DND-41 (cell line): ENCODE data around the gene KCNC4.

Source experiments
- ATAC-seq: fragments of 200-7000 bp; cut with Tn5 transposase; 3 replicates; pipeline ENCODE4 v1.9.1; 2021; ENCODE audit warnings: low read depth; ENCODE audit not compliant: insufficient read depth
- DNase-seq: peaks from one replicate; pipeline ENCODE4 v3.0.0-alpha.2; 2020
- H2AFZ ChIP-seq: 2 replicates; pipeline ENCODE4 v1.6.0; 2012; ENCODE audit warnings: low read depth, low read length
- H3K27ac ChIP-seq: 2 replicates; pipeline ENCODE4 v1.5.1; 2012; ENCODE audit warnings: low read length, inconsistent platforms
- H3K27me3 ChIP-seq: fragments of 200-600 bp; sonication (generic); 2 replicates; pipeline ENCODE4 v1.6.0; 2012; ENCODE audit warnings: low read length, mild to moderate bottlenecking, inconsistent platforms; ENCODE audit not compliant: insufficient read depth, poor library complexity
- H3K36me3 ChIP-seq: 2 replicates; pipeline ENCODE4 v1.5.1; 2012; ENCODE audit warnings: low read length, inconsistent platforms; ENCODE audit not compliant: insufficient read depth
- H3K4me1 ChIP-seq: 2 replicates; pipeline ENCODE4 v1.5.1; 2012; ENCODE audit warnings: mild to moderate bottlenecking, low read length; ENCODE audit not compliant: insufficient read depth
- H3K4me2 ChIP-seq: 2 replicates; pipeline ENCODE4 v1.6.0; 2012; ENCODE audit warnings: mild to moderate bottlenecking, moderate library complexity, low read length, inconsistent platforms; ENCODE audit not compliant: insufficient read depth
- H3K4me3 ChIP-seq, 2 experiments: fragments of 200-600 bp in 1 of 2; shearing (Covaris generic) in 1 of 2; 2 replicates each; pipeline ENCODE4 v1.5.1; 2012 to 2016; ENCODE audit warnings: inconsistent platforms in 2 of 2, low read length in 2 of 2, mild to moderate bottlenecking in 2 of 2, low read depth in 1 of 2, moderate library complexity in 1 of 2
- H3K79me2 ChIP-seq: 2 replicates; pipeline ENCODE4 v1.6.0; 2012; ENCODE audit warnings: low read length, inconsistent platforms; ENCODE audit not compliant: insufficient read depth
- H3K9ac ChIP-seq: 2 replicates; pipeline ENCODE4 v1.6.0; 2012; ENCODE audit warnings: low read depth, mild to moderate bottlenecking, inconsistent platforms, low read length, moderate library complexity
- H3K9me3 ChIP-seq: 2 replicates; pipeline ENCODE4 v1.5.1; 2012; ENCODE audit warnings: low read length, moderate library complexity, mild to moderate bottlenecking, inconsistent platforms; ENCODE audit not compliant: insufficient read depth, severe bottlenecking
- H4K20me1 ChIP-seq: 2 replicates; pipeline ENCODE4 v1.6.0; 2012; ENCODE audit warnings: low read length; ENCODE audit not compliant: insufficient read depth
- EZH2 ChIP-seq: IDR thresholded peaks from 3 replicates; pipeline ENCODE4 v1.6.1; 2012; ENCODE audit warnings: borderline replicate concordance, low read depth, mild to moderate bottlenecking, moderate library complexity, low read length, inconsistent platforms; ENCODE audit not compliant: severe bottlenecking
- TF ChIP-seq, protein P1 (sequence below): IDR thresholded peaks from 2 replicates; pipeline ENCODE4 v1.5.1; 2012; ENCODE audit warnings: borderline replicate concordance, low read length, moderate library complexity, mild to moderate bottlenecking; ENCODE audit not compliant: poor library complexity, severe bottlenecking; ENCODE audit errors: extremely low read depth

The KCNC4 gene

GRCh38 chr1:110221119-110221518, 11.0 kb downstream of the KCNC4 start:
- TF ChIP-seq, protein P1, sequence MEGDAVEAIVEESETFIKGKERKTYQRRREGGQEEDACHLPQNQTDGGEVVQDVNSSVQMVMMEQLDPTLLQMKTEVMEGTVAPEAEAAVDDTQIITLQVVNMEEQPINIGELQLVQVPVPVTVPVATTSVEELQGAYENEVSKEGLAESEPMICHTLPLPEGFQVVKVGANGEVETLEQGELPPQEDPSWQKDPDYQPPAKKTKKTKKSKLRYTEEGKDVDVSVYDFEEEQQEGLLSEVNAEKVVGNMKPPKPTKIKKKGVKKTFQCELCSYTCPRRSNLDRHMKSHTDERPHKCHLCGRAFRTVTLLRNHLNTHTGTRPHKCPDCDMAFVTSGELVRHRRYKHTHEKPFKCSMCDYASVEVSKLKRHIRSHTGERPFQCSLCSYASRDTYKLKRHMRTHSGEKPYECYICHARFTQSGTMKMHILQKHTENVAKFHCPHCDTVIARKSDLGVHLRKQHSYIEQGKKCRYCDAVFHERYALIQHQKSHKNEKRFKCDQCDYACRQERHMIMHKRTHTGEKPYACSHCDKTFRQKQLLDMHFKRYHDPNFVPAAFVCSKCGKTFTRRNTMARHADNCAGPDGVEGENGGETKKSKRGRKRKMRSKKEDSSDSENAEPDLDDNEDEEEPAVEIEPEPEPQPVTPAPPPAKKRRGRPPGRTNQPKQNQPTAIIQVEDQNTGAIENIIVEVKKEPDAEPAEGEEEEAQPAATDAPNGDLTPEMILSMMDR = no peak
- no peak for TF ChIP-seq EZH2
- ATAC-seq (no peak), DNase-seq (no peak)
- no peak overlapping the region for H3K4me2 ChIP-seq
- peaks cover 13% of the 10 kb centered on the region; the same call in 1 of the 2 replicates for H3K79me2 ChIP-seq
- peaks cover 5% of the 10 kb centered on the region for H3K4me1 ChIP-seq
- peaks cover 53% of the 10 kb centered on the region; the same call in 1 of the 2 replicates for H4K20me1 ChIP-seq
- no peak overlapping the region for H3K4me3 ChIP-seq
- no peak overlapping the region for H3K27ac ChIP-seq
- H3K27me3 ChIP-seq = no peaks in the 10 kb centered on the region
- H3K9ac ChIP-seq = no peak overlapping the region
- no peaks in the 10 kb centered on the region for H3K9me3 ChIP-seq
- no peak overlapping the region for H2AFZ ChIP-seq
- peaks cover 77% of the 10 kb centered on the region for H3K36me3 ChIP-seq

- H3K9me3 ChIP-seq = no peaks in the 10 kb centered on the region
- 0 out of 2 replicates have a peak, but pooled peaks cover 5% of the 10 kb centered on the region for H3K79me2 ChIP-seq
- H3K27ac ChIP-seq = no peak overlapping the region
- H3K4me3 ChIP-seq = no peak overlapping the region
- no peaks in the 10 kb centered on the region for H3K27me3 ChIP-seq
- H3K9ac ChIP-seq = no peak overlapping the region
- H3K4me1 ChIP-seq = no peaks in the 10 kb centered on the region
- peaks cover 88% of the 10 kb centered on the region for H3K36me3 ChIP-seq
- no peak for DNase-seq
- TF ChIP-seq, protein P1 = no peak
- TF ChIP-seq EZH2 = no peak
- H4K20me1 ChIP-seq = peaks cover 51% of the 10 kb centered on the region
- no peak overlapping the region for H2AFZ ChIP-seq
- H3K4me2 ChIP-seq = no peak overlapping the region
- no peak for ATAC-seq
Observed at GRCh38 chr1:110223127-110223526, 13.0 kb downstream of the KCNC4 start.

- no peak for TF ChIP-seq EZH2
- TF ChIP-seq, protein P1 = no peak
- ATAC-seq = no peak
- Histone ChIP-seq H3K9ac (no peak overlapping the region), H3K4me2 (no peak overlapping the region), H3K36me3 (peaks cover 86% of the 10 kb centered on the region), H3K27ac (no peak overlapping the region), H3K79me2 (0 out of 2 replicates have a peak, but pooled peaks cover 4% of the 10 kb centered on the region), H2AFZ (no peak overlapping the region), H3K27me3 (no peaks in the 10 kb centered on the region), H4K20me1 (peaks cover 48% of the 10 kb centered on the region), H3K4me3 (no peak overlapping the region), H3K9me3 (no peaks in the 10 kb centered on the region), H3K4me1 (no peaks in the 10 kb centered on the region)
- DNase-seq = no peak
Observed at GRCh38 chr1:110223581-110223980, 13.5 kb downstream of the KCNC4 start.
